Activated CD8-positive, alpha-beta memory T cell treated with anti-CD3 and anti-CD28 coated beads for 24 hours (primary cell): ENCODE measurements around the gene EPM2AIP1.
"Not testable (repeated sequence)": the region's sequence is repeated elsewhere in the genome, so short reads cannot be mapped to it uniquely, and the experiment has no call there.

Experiments used
- DNase-seq: peaks from one replicate; pipeline ENCODE4 v3.0.0-alpha.2; 2020

Gene EPM2AIP1

DNA sequence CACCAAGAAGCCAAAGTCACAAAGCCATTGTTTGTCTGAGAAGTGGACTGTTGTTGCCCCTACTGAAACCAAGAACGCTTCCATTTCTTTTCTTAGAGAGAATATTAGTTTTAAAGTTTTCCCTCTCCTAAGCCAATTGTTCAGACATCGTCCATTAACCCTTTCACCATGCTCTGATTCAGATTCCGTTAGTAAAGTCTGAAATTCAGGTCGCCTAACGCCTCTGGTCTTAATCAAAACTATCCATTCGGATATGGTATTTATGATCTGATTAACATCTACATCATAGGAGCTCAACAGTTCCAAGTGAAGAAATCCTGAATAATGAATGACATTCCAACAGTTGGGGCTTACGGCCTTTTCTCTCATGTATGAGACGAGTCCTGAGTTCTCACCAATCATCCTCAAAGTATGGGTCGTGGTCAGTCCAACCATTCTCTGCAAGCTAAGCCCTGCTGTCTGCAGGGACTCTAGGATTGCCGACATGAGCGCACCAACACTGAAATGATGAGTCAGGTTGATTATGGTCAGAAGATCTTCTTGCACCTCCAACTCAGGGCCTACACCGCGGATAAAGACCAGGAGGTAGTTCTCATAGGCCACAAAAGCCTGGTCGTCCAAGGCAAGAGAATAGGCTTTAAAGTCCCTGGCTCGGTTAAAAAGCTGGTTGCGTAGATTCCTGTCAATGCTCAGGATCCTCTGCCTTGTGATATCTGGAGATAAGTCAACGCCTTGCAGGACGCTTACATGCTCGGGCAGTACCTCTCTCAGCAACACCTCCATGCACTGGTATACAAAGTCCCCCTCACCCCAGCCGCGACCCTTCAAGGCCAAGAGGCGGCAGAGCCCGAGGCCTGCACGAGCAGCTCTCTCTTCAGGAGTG is 767 bp downstream of the EPM2AIP1 start:
- no peak for DNase-seq

DNA sequence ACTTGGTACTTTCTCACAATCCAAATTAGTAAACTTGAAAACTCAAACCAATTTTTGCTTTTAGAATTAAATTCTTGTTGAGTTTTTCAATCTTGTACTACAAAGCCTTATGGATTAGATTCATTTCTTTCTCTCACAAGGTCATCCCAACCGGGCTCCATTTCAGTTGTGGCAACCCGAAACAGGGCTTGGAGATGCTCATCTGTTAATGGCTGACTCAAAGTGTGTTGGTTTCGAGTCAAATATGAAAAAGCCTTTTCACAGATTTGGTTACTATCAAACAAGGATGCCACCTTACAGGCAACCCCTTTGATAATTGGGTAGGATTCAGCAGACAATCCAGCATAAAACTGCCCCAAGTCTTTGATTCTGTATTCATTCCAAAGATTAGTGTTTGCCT is 1.8 kb downstream of the EPM2AIP1 start:
- no peak for DNase-seq

DNA sequence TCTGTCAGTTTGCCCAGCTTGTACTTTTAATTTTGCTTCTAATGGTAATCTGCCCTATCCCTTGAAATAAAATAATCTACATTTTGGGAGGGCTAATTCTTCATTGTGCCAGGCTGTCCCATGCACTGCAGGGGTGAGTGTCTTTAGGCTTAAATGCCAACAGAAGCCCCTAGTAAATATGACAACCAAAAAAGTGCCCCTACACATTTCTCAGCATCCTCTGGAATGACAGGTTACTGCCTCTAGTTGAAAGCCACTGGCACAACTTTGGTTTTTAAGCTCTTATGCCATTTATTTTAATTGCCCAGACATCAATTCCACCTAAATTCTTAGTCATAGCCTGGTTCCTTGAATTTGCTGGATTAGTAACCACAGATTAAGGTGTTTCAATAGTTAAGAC is 3.4 kb downstream of the EPM2AIP1 start:
- no peak for DNase-seq

DNA sequence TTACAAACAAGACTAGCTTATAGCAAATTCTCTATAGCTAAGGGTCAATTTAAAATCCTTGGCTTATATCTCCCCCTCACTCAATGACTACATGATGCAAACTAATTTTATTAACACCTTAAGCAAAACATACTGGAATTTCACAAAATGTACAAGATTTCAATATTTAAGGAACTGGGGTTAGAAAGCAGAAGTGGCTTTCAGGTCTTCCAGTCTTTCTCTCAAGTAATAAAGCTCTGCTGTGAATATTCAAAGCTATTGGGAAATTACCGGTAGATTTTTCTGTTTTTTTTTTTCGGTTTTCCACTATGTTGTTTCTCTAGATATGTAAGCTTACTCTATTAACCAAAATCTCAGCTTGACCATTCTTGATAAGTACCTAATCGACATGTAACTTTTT is 3.9 kb downstream of the EPM2AIP1 start:
- DNase-seq = no peak

DNA sequence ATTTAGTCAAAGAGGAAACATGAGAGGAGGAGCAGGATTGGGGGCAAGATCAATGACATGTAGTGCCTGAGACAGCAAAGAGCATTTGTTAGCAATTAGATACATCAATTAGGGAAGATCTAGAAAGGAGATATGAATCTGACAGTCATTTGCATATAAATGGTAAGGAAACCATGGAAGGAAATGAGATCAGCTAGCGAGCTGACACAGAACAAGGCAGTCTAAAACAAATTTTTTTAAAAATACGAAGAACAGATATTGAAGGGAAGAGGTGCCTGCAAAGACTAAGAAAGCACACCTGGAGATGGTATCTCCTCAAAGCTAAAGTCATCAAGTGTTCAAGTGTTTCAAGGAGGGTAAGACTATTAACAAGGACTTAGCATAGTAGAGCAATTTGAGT is 4.6 kb downstream of the EPM2AIP1 start:
- no peak for DNase-seq

DNA sequence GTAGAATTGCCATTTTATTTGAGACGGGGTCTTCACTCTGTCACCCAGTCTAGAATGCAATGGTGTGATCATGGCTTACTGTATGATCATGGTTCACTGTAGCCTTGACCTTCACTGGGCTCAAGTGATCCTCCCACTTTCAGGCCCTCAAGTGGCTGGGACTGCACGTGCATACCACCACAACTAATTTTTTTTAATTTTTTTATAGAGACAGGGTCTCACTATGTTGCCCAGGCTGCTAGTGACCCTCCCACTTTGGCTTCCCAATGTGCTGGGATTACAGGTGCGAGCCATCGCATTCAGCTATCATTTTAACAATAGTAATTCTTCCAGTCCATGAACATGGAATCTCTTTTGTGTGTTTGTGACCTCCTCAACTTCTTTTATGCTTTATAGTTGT is 11.9 kb downstream of the EPM2AIP1 start:
- no peak for DNase-seq

DNA sequence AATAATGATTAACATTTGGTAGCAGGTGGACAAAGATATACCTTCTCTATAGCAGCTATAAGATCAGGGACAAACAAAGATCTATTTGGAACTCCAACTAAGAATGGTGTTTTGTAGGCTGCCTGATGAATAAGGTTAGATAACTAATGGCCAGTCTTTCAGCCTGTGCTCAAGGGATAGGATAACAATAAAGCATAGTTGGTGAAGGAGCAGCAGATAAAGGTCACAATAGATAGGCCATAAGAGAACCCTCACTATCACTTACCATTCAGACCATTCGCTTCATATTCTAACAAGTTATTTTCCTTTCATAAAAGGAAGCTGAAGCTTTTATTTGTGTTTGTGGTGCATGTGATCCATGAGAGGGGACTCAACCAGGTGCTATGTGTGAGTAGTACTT is 19.8 kb downstream of the EPM2AIP1 start:
- no peak for DNase-seq

DNA sequence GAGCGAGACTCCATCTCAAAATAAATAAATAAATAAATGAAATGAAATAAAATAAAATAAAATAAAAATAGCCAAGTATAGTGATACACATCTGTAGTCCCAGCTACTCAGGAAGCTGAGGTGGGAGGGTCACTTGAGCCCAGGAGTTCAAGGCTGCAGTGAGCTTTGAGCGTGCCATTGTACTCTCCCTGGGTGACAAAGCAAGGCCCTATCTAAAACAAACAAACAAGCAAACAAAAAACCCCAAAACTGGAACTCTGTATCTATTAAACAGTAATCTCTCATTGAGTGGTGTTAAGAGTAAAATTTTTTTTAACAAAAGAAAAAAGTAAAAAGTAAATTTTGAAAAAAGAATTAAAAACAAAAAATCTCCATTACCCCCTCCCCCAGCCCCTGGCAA is 20.8 kb downstream of the EPM2AIP1 start:
- DNase-seq = no peak

DNA sequence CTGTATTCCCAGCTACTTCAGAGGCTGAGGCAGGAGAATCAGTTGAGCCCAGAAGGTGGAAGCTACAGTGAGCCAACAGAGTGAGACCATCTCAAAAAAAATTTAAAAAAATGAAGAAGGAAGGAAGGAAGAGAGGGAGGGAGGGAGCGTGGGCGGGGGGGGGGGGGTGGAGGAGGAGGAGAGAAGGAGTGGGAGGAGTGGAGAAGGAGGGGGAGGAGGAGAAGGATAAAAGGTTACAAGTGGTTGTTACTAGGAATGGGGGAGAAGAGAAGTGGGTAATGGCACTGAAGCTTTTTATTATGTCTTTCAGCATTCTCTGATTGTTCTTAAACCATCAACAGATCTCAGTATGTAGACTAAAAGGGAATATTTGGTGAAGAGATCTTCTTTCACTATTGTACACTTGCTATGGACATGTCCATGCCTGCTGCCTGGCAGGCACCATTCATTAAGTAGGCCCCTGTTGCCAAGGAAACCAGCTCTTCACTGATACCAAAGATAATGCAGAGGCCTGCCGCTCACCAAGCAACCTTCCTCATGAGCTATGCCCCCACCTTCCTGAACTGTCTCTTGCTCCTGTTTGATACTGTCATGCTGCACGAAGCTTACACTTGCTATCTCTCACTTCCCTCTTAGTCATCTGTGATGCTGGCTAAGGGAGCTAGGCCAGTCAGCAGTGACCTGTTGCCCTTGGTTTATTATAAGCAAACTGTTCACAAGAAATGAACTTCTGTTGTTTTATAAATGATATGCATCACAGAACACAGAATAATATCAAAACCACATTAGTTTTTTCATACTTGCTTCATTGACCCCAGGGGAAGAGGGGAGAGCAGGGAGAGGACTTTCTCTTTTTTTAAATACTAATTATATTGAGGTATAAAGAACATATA is 23.1 kb downstream of the EPM2AIP1 start:
- DNase-seq = no peak

DNA sequence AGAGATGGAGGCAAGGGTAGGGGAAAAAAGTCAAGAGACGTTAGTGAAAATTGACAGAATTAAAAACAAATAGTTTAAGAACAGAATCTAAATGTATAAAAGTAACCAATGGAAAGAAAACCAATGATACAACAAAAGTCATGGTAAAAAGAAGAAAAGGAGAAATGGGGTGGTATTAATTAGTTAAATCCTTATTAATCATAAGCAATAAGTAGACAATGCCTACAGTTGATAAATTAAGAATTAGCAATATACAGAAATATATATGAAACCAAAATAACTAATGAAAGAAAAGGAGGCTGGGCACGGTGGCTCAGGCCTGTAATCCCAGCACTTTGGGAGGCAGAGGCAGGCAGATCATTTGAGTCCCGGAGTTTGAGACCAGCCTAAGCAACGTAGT is 23.8 kb downstream of the EPM2AIP1 start:
- no peak for DNase-seq

DNA sequence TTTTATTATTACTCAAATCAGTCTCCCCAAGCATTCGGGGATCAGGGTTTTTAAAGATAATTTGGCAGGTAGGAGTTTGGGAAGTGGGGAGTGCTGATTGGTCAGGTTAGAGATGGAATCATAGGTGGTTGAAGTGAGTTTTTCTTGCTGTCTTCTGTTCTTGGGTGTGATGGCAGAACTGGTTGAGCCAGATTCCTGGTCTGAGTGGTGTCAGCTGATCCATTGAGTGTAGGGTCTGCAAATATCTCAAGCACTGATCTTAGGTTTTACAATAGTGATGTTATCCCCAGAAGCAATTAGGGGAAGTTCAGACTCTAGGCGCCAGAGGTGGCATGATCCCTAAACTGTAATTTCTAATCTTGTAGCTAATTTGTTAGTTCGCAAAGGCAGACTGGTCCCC is 27.5 kb downstream of the EPM2AIP1 start:
- DNase-seq = no peak

DNA sequence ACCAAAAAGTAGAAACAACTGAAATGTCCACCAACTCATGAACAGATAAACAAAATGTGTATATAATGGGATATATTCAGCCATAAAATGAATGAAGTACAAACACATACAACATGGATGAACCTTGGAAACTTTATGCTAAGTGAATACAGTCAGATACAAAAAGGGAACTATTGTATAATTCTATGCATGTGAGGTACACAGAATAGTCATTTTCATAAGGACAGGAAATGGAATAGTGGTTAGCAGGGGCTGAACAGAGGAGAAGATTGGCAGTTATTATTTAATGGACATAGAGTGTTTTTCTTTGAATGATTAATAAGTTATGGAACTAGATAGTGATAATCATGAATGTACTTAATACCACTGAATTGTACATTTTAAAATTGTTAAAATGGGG is 28.1 kb downstream of the EPM2AIP1 start:
- DNase-seq = no peak

DNA sequence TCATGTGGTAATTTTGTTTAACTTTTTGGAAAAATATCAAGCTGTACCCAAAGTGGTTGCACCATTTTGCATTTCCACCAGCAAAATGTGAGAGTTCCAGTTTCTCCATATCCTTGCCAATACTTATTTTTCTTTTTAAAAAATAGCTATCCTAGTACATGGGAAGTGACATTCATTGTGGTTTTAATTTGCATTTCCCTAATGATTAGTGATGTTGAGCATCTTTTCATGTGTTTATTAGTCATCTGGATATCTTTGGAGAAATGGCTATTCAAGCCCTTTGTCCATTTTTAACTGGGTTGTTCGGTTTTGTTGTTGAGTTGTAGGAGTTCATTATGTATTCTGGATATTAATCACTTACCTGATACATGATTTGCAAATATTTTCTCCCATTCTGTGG is 28.6 kb downstream of the EPM2AIP1 start:
- no peak for DNase-seq

DNA sequence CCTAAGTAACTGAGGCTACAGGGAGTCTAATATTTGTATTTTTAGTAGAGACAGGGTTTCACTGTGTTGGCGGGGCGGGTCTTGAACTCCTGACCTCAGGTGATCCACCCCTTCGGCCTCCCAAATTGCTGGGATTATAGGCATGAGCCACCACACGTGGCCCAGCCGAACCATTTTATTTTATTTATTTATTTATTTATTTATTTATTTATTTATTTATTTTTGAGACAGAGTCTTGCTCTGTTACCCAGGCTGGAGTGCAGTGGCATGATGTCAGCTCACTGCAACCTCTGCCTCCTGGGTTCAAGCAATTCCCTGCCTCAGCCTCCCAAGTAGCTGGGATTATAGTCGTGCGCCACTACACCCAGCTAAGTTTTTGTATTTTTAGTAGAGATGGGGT is 29.9 kb downstream of the EPM2AIP1 start:
- not testable (repeated sequence) for DNase-seq

DNA sequence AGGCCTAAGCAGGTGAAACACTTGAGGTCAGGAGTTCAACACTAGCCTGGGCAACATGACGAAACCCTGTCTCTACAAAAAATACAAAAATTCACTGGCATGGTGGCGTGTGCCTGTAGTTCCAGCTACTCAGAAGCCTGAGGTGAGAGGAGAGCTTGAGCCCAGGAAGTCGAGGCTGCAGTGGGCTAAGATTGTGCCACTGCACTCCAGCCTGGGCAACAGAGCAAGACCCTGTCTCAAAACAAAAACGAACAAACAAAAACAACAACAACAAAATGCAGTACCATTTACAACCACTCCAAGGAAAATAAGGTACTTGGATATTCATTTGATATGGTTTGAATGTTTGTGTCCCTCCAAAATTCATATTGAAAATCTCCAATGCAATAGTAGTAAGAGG is 32.4 kb downstream of the EPM2AIP1 start:
- no peak for DNase-seq

DNA sequence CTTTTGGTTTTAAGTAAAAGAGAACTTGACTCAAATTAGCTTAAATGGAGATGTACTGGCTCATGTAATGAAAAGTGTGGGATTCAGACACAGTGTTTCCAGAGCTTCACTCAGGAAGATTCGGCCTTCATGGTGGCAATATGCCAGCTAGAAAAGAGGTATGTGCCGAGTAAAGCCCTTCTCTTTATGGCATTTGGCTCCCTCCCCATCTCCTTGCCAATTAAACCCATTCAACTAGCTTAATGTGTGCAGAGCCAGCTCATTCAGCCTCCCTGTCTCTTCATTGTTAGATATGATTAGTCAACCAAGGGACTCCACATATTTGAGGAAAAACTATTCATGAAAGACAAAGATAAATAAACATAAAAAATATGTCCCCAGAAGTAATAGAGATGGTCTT is 33.1 kb downstream of the EPM2AIP1 start:
- DNase-seq = no peak

DNA sequence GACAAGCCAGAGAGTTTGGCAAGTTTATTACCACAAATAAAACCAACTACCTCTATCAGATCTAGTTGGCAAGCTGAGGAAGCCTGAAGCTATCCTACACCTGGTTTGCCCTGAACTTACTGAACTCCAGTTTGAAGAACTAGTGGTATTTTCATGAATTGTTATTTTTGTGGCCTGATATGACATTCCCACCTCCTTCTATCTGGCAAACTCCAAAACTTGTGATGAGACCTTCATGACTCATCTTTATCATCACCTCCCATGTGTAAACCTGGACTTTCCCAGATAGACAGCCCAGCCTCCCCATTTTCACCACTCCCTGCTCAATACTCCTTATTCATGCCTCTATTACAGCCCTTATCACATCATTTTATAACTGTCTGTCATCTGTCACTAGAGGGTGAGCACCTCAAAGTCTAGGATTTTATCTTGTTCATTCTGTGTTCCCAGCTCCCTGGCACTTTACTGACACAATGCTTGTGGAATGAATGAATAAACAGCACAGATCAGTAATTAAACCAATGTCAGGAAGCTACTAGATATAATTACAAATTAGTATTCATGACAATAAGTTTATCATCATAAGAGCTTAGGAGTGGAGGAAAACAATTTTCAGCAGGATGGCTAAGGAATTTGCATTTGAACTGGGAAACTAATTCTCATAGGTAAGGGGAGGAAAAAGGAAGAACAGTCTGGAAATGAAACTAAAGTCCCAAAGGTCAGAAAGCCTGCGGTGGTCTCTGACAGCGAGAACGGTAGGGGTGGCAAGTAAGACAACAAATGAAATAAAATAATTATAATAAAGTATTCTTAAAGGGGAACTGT is 34.9 kb downstream of the EPM2AIP1 start:
- DNase-seq = no peak

DNA sequence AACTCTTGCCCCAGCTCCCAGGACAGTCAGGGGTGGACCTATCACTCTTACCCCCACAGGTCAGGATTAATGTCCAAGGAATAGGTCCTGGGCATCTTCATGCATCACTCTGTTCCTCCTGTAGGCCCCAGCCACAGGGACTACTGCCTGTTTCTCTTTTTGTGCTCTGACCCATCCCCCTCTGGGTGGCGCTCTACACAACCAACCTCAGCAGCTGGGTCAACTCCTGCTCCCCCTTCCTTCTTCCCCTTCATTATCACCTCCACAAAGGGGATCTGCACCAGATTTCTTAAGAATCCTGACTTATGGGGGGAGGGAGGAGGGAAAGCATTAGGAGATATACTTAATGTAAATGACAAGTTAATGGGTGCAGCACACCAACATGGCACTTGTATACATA is 35.9 kb downstream of the EPM2AIP1 start:
- no peak for DNase-seq

DNA sequence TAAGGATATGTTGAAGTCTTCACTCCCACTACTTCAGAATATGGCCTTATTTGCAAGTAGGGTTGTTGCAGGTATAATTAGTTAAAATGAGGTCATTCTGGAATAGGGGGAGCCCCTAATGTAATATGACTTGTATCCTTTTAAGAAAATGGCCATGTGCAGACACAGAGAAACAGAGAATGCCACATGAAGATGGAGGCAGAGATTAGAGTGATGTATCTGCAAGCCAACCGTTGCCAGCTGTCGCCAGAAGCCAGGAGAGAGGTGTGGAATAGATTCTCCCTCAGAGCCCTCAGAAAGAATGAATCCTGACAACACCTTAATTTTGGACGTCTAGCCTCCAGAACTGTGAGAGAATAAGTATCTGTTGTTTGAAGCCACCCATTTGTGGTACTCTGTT is 36.8 kb downstream of the EPM2AIP1 start:
- DNase-seq = no peak

DNA sequence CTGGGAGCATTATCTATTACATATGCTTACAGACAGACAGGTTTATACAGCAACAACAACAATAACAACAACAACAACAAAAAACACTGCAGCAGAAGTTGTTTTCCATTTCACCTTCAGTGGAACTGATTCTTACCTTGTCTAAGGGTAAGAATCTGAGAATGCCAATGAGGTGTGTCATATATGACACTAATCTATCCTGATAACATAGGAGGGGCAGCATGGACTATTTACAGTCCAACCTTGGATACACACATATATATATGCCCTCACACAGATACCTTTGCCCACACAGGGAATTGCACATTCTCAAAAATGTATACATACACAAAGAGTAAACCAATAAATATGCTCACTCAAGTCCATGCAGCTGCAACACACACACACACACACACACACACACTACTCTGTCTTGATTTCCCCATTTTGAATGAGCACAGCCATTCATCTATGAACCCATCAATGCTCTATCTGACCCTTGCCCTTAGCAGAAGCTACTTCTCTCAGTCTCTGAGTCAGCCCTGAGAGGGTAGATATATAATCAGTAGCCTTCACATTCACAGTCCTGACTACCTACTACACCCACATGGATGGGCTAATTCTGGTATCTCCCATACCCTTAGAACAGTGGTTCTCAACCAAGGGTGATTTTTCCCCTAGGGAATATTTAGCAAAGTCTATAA is 38.3 kb downstream of the EPM2AIP1 start:
- DNase-seq = no peak

DNA sequence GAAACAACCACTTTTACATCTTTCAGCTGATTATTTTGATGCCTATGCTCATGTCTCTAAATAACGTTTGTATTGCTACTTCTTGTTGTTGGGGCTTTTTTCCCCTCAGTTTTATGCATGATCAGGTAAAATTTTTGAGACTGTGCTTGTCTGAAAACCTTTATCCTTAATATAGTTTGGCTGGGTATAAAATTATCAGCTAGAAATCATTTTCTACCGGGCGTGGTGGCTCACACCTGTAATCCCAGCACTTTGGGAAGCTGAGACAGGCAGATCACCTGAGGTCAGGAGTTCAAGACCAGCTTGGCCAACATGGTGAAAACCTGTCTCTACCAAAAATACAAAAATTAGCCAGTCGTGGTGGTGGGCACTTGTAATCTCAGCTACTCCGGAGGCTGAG is 45.1 kb downstream of the EPM2AIP1 start:
- peak; percentile 40 for DNase-seq

DNA sequence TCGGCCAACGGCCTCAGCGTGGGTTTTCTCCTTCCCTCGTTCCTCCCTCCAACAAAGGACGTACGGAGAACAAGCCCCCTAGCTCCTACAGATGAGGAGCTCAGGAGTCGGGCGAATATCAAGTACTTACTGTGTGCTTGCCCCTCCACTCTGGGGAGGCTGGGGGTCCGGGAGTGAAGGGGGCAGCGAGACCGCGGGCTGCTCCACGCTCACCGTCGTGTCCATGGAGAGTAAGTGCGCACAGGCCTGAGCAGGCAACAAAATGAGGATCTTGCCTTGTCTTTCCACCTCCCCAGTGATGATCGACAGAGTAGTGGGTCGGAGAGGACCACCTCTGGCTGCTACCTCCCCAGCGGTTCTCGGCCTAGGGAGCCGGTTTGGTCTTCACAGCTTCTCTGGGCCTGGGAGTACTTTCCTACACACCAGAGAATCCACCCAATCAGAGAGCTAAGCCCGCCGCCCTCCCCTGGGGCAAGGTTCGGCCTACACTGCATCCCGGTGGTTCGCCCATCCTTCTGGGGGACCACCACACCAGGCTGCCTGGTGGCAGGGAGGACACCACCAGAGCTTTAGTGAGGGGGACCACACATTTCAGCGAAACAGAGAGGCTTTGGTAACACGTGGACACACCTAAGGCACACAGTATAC is 47.5 kb downstream of the EPM2AIP1 start:
- DNase-seq = peak; percentile 57
